OCI-LY7 (cell line): ENCODE data around the gene PSMC2. TPM values are rescaled to one million over a fixed set of nuclear protein-coding genes. Genes with fewer than 3 reads are reported as not detected.
A peak's percentile ranks its signal among the peaks of the same experiment; 100 is the strongest.

Experiments used
- BruUV-seq: library from RNA; stranded (reverse); fragments of 400-500 nt; replicated peaks from 2 replicates; lab custom pipeline; 2021; lab: Mats Ljungman, UMichigan
- CTCF ChIA-PET: fragments of 300-600 bp; sonication (Branson Sonifier 250); formaldehyde crosslinking; loops from one replicate; lab custom pipeline; 2022; ENCODE audit warnings: antibody characterized with exemption; ENCODE audit not compliant: unreplicated experiment; lab: Charles Lee
- POLR2A ChIA-PET: fragments of 300-600 bp; sonication (Branson Sonifier 250); formaldehyde crosslinking; loops from one replicate; lab custom pipeline; 2022; ENCODE audit warnings: antibody characterized with exemption; lab: Charles Lee
- DNase-seq: peaks from one replicate; pipeline ENCODE4 v3.0.0-alpha.2; 2015; ENCODE audit warnings: low spot score
- H2AFZ ChIP-seq: fragments of 200-600 bp; sonication (generic), shearing (Covaris generic); 2 replicates; pipeline ENCODE4 v1.6.1; 2014; ENCODE audit warnings: mild to moderate bottlenecking, antibody characterized with exemption, low read length, moderate library complexity
- H3K27ac ChIP-seq: fragments of 200-600 bp; sonication (generic); 2 replicates; pipeline ENCODE4 v1.5.1; 2014; ENCODE audit warnings: mixed run types, low read depth, mild to moderate bottlenecking, moderate library complexity, low read length, inconsistent platforms; ENCODE audit not compliant: poor library complexity, severe bottlenecking
- H3K36me3 ChIP-seq: fragments of 200-600 bp; sonication (generic); 2 replicates; pipeline ENCODE4 v1.6.1; 2014; ENCODE audit warnings: mild to moderate bottlenecking, antibody characterized with exemption, low read length, moderate library complexity, mixed read lengths; ENCODE audit not compliant: insufficient read depth
- H3K4me1 ChIP-seq: fragments of 200-600 bp; sonication (generic); 2 replicates; pipeline ENCODE4 v1.5.1; 2014; ENCODE audit warnings: mild to moderate bottlenecking, low read length; ENCODE audit not compliant: insufficient read depth, poor library complexity, severe bottlenecking
- H3K4me2 ChIP-seq: fragments of 200-600 bp; sonication (generic); 2 replicates; pipeline ENCODE4 v1.6.1; 2014; ENCODE audit warnings: mild to moderate bottlenecking, low read length
- H3K4me3 ChIP-seq: fragments of 200-600 bp; sonication (generic); 2 replicates; pipeline ENCODE4 v1.5.1; 2014; ENCODE audit warnings: mild to moderate bottlenecking, low read depth, low read length; ENCODE audit not compliant: poor library complexity, severe bottlenecking
- H3K79me2 ChIP-seq: fragments of 200-600 bp; sonication (generic); 2 replicates; pipeline ENCODE4 v1.6.1; 2016; ENCODE audit warnings: low read depth, mild to moderate bottlenecking, low read length, moderate library complexity, mixed read lengths; ENCODE audit not compliant: insufficient read depth
- H3K9me2 ChIP-seq: fragments of 200-600 bp; sonication (generic); 2 replicates; pipeline ENCODE4 v1.6.1; 2016; ENCODE audit warnings: mild to moderate bottlenecking, low read length, mixed read lengths; ENCODE audit not compliant: insufficient read depth
- H3K9me3 ChIP-seq: fragments of 200-600 bp; sonication (generic); 2 replicates; pipeline ENCODE4 v1.6.1; 2014; ENCODE audit warnings: mild to moderate bottlenecking, mixed run types, low read length, mixed read lengths
- H4K20me1 ChIP-seq: fragments of 200-600 bp; sonication (generic); 2 replicates; pipeline ENCODE4 v1.6.1; 2014; ENCODE audit warnings: mild to moderate bottlenecking, antibody characterized with exemption, low read length, moderate library complexity, mixed read lengths; ENCODE audit not compliant: insufficient read depth
- EZH2phosphoT487 ChIP-seq: fragments of 200-600 bp; sonication (generic); IDR thresholded peaks from 2 replicates; pipeline ENCODE4 v1.6.1; 2018; ENCODE audit warnings: low read depth, borderline replicate concordance, mild to moderate bottlenecking, mixed run types, antibody characterized with exemption, low read length, moderate library complexity, mixed read lengths
- intact Hi-C: fragments of 100-400 bp; cut with micrococcal nuclease; formaldehyde crosslinking; loops from one replicate; pipeline ENCODE4 v1.10.0; 2022; ENCODE audit not compliant: unreplicated experiment
- total RNA-seq, 2 experiments: library from RNA; depleted of rRNA in 1 of 2; stranded (reverse); fragments of >200 nt in 1 of 2; shearing (Covaris generic) in 1 of 2; gene quantifications; 2 replicates each; pipeline ENCODE4 v1.2.3, GENCODE V29; 2014 to 2022
- TF ChIP-seq, protein P1 (sequence below): fragments of 200-600 bp; sonication (generic); conservative IDR thresholded peaks from 2 replicates; pipeline ENCODE4 v1.5.1; 2014; ENCODE audit warnings: mild to moderate bottlenecking, antibody characterized with exemption, low read length, moderate library complexity, mixed read lengths

PSMC2 gene
- total RNA-seq, 2 experiments from 2014 or later, result 77.7 to 129 TPM

GRCh38 chr7:103299660-103300059 is 47.8 kb upstream of the PSMC2 start:
- H2AFZ ChIP-seq, result no peak overlapping the region
- no peak for TF ChIP-seq EZH2phosphoT487
- TF ChIP-seq, protein P1, sequence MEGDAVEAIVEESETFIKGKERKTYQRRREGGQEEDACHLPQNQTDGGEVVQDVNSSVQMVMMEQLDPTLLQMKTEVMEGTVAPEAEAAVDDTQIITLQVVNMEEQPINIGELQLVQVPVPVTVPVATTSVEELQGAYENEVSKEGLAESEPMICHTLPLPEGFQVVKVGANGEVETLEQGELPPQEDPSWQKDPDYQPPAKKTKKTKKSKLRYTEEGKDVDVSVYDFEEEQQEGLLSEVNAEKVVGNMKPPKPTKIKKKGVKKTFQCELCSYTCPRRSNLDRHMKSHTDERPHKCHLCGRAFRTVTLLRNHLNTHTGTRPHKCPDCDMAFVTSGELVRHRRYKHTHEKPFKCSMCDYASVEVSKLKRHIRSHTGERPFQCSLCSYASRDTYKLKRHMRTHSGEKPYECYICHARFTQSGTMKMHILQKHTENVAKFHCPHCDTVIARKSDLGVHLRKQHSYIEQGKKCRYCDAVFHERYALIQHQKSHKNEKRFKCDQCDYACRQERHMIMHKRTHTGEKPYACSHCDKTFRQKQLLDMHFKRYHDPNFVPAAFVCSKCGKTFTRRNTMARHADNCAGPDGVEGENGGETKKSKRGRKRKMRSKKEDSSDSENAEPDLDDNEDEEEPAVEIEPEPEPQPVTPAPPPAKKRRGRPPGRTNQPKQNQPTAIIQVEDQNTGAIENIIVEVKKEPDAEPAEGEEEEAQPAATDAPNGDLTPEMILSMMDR, result no peak
- H3K4me1 ChIP-seq, result peaks cover 21% of the 10 kb centered on the region
- peak overlapping the region; percentile 88 for H3K4me2 ChIP-seq
- H3K4me3 ChIP-seq, result no peak overlapping the region
- BruUV-seq, result no TSS peak
- peaks cover 38% of the 10 kb centered on the region for H3K79me2 ChIP-seq
- H3K9me2 ChIP-seq, result no peaks in the 10 kb centered on the region
- H3K27ac ChIP-seq, result no peak overlapping the region
- ChIA-PET POLR2A (interaction anchor here (0.8 to 1.6 kb wide), 5 partner anchors 13 to 62 kb away, joined by 3 to 5 read pairs (median 3); no protein-coding TSS in a partner anchor), CTCF (no interaction called here)
- intact Hi-C loops, result no loop called here
- H3K36me3 ChIP-seq, result peaks cover 56% of the 10 kb centered on the region
- no peak for DNase-seq
- H3K9me3 ChIP-seq, result no peaks in the 10 kb centered on the region
- H4K20me1 ChIP-seq, result peaks cover 13% of the 10 kb centered on the region; the same call in 1 of the 2 replicates

- DNase-seq, result no peak
- H3K27ac ChIP-seq, result no peak overlapping the region
- H3K36me3 ChIP-seq, result peaks cover 73% of the 10 kb centered on the region
- no peaks in the 10 kb centered on the region for H3K9me3 ChIP-seq
- H3K9me2 ChIP-seq, result no peaks in the 10 kb centered on the region
- H4K20me1 ChIP-seq, result peaks cover 13% of the 10 kb centered on the region; the same call in 1 of the 2 replicates
- intact Hi-C loops, result no loop called here
- no peak overlapping the region for H2AFZ ChIP-seq
- H3K4me3 ChIP-seq, result no peak overlapping the region
- ChIA-PET POLR2A (interaction anchor here (0.6 kb wide), 1 partner anchor 10 kb away, joined by 3 read pairs; no protein-coding TSS in a partner anchor), CTCF (no interaction called here)
- peaks cover 21% of the 10 kb centered on the region for H3K4me1 ChIP-seq
- TF ChIP-seq, protein P1, result no peak
- no peak for TF ChIP-seq EZH2phosphoT487
- no TSS peak for BruUV-seq
- H3K79me2 ChIP-seq, result peaks cover 38% of the 10 kb centered on the region
- no peak overlapping the region for H3K4me2 ChIP-seq
These were observed 46.0 kb upstream of the PSMC2 start for GRCh38 chr7:103301441-103301840.

DNA sequence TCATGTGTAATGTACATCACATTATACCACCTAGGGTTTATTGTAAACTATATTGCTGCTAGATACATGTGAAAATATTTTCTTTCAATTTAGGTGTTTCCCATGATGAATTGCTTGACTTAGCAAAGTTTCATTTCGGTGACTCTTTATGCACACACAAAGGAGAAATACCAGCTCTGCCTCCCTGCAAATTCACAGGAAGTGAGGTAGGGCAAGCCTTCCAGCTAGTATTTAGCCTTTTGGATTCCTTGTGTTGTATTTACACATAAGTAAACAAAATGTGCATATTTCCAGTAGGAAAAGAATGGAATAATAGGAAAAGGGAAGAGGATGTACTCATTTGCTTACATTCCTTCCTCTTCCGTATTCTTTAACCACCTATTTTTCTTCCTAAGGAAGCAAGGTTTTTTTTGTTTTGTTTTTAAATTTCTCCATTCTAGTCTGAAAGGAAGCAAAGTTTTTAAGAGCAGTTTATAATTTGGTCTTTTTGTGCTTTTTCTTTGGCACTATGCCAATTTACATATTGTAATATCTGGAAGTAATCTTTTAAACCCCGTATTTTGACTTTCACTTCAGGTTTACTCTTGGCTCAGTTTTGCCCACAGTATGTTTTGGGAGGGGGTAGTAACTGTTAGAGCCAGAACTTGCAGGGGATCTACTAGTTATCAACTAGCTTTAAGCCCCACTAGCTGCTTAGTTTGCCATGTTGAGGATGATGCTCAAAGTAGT is 39.8 kb upstream of the PSMC2 start:
- Histone ChIP-seq H3K4me2 (no peak overlapping the region), H3K27ac (no peak overlapping the region), H2AFZ (no peak overlapping the region), H3K79me2 (peaks cover 7% of the 10 kb centered on the region; the same call in 1 of the 2 replicates), H3K9me2 (no peaks in the 10 kb centered on the region), H4K20me1 (no peaks in the 10 kb centered on the region), H3K4me1 (no peaks in the 10 kb centered on the region), H3K4me3 (no peak overlapping the region), H3K9me3 (no peaks in the 10 kb centered on the region), H3K36me3 (peaks cover 98% of the 10 kb centered on the region)
- CTCF ChIA-PET, result no interaction called here
- BruUV-seq, result no TSS peak
- POLR2A ChIA-PET, result interaction anchor here (1.3 to 1.7 kb wide), 2 partner anchors 10 to 22 kb away, joined by 3 to 5 read pairs; partner anchors contain the start of gene PMPCB
- no peak for DNase-seq
- TF ChIP-seq, protein P1, result no peak
- TF ChIP-seq EZH2phosphoT487, result no peak
- intact Hi-C loops, result no loop called here
